GM19025 (cell line): ENCODE measurements around the gene FIS1.
"Not testable (repeated sequence)": the region's sequence is repeated elsewhere in the genome, so short reads cannot be mapped to it uniquely, and the experiment has no call there.

Experiments
- ATAC-seq: cut with Tn5 transposase; IDR thresholded peaks from one replicate; pipeline ENCODE4 v1.9.1; 2021; ENCODE audit warnings: mild to moderate bottlenecking, low read depth, moderate library complexity; ENCODE audit not compliant: unreplicated experiment

Gene FIS1

GRCh38 chr7:101207459-101207858, 37.4 kb downstream of the FIS1 start:
- ATAC-seq = no peak

- ATAC-seq = no peak
Observed at GRCh38 chr7:101206665-101207042, 38.2 kb downstream of the FIS1 start.

- ATAC-seq = no peak
Observed at GRCh38 chr7:101205901-101206664, 38.8 kb downstream of the FIS1 start.

GRCh38 chr7:101203740-101204738, 40.8 kb downstream of the FIS1 start:
- not testable (repeated sequence) for ATAC-seq

GRCh38 chr7:101202603-101202918, 42.3 kb downstream of the FIS1 start:
- no peak for ATAC-seq

- ATAC-seq = no peak
Observed at GRCh38 chr7:101201695-101202602, 42.9 kb downstream of the FIS1 start.

GRCh38 chr7:101200862-101201599, 43.9 kb downstream of the FIS1 start, which contains the start of gene MOGAT3:
TSS of gene MOGAT3 (minus strand) at chr7:101201036. CDS start at chr7:101200854, 182 bp downstream.
- ATAC-seq = no peak

GRCh38 chr7:101200504-101200861, 44.4 kb downstream of the FIS1 start:
- ATAC-seq = no peak

- ATAC-seq = not testable (repeated sequence)
Observed at GRCh38 chr7:101199522-101199921, 45.4 kb downstream of the FIS1 start.

GRCh38 chr7:101198476-101198875, 46.4 kb downstream of the FIS1 start:
- ATAC-seq = no peak

GRCh38 chr7:101197991-101198390, 46.9 kb downstream of the FIS1 start:
- ATAC-seq = no peak

- no peak for ATAC-seq
Observed at GRCh38 chr7:101195884-101196283, 49.0 kb downstream of the FIS1 start.
